Central memory CD8-positive, alpha-beta T cell (primary cell): ENCODE results near the gene DPF3.

ENCODE experiments used
- ATAC-seq: fragments of 150-1000 bp; cut with Tn5 transposase; replicated peaks from 2 replicates; pipeline ENCODE4 v1.10.0; 2022; ENCODE audit warnings: mild to moderate bottlenecking, moderate FRiP score, moderate number of reproducible peaks; ENCODE audit not compliant: poor library complexity, severe bottlenecking; ENCODE audit errors: extremely low read depth
- DNase-seq, 2 donors: peaks; one replicate each; pipeline ENCODE4 v3.0.0; 2021; ENCODE audit warnings: low spot score in 2 of 2
- H3K27ac Mint-ChIP-seq: one replicate; pipeline ENCODE4 v1.8.0; 2022; ENCODE audit warnings: low read depth, mild to moderate bottlenecking, moderate library complexity, mixed read lengths
- H3K27me3 Mint-ChIP-seq: one replicate; pipeline ENCODE4 v1.8.0; 2022; ENCODE audit warnings: mixed read lengths
- H3K36me3 Mint-ChIP-seq: one replicate; pipeline ENCODE4 v1.8.0; 2022; ENCODE audit warnings: mild to moderate bottlenecking, moderate library complexity, mixed read lengths; ENCODE audit not compliant: insufficient read depth
- H3K4me1 Mint-ChIP-seq: one replicate; pipeline ENCODE4 v1.8.0; 2022; ENCODE audit warnings: mixed read lengths
- H3K4me3 Mint-ChIP-seq: one replicate; pipeline ENCODE4 v1.8.0; 2022; ENCODE audit warnings: mild to moderate bottlenecking, moderate library complexity, mixed read lengths
- H3K9me3 Mint-ChIP-seq: one replicate; pipeline ENCODE4 v1.8.0; 2022; ENCODE audit warnings: mixed read lengths

The DPF3 gene

DNA sequence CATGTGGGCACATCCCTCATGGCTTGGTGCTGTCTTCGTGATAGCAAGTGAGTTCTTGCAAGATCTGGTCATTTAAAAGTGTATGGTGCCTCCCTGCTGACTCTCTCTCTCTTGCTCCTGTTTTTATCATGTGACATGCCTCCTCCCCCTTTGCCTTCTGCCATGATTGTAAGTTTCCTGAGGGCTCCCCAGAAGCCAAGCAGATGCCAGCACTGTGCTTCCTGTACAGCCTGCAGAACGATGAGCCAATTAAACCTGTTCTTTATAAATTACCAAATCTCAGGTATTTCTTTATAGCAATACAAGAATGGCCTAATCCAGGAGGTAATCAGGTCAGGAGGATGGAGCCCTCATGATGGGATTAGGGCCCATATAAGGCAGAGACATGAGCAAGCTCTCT, 116.3 kb downstream of the DPF3 start:
- Mint-ChIP-seq H3K36me3 (no peaks in the 10 kb centered on the region), H3K27me3 (peaks cover 27% of the 10 kb centered on the region), H3K4me1 (peaks cover 9% of the 10 kb centered on the region), H3K4me3 (no peak overlapping the region), H3K9me3 (no peaks in the 10 kb centered on the region), H3K27ac (no peak overlapping the region)
- DNase-seq (peak in 1 of 2 donors; percentile 2), ATAC-seq (no peak)

DNA sequence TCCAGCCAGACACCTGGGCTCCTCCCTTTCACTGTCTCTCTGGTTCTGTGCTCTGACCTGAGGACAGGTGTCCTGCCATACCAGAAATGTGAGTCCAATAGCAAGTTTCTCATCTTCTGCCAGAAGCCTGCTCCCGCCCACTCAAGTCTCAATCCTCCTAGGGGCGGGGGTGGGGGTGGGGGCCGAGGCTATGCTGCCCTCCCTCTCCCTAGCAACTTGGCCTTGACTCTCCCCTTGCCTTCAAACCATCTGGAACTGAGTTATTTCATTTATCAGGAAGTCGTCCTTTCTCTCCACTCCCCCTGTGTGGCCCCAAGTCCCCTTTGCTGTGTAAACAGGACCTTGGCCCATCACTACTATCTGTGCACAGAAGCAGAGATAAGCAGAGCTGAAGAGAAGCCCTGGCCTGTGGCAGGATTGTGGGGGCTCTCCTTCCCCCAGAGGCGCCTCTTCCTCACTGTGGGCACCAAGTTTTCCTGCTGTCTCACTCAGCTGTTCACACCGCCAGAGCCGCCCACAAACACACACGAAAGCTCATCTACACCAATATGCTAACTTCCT, 117.1 kb downstream of the DPF3 start:
- ATAC-seq, result no peak
- peaks cover 9% of the 10 kb centered on the region for H3K4me1 Mint-ChIP-seq
- H3K4me3 Mint-ChIP-seq, result no peak overlapping the region
- peaks cover 32% of the 10 kb centered on the region for H3K27me3 Mint-ChIP-seq
- no peak overlapping the region for H3K27ac Mint-ChIP-seq
- H3K36me3 Mint-ChIP-seq, result peaks cover 2% of the 10 kb centered on the region
- peak in 1 of 2 donors; percentile 1 for DNase-seq
- H3K9me3 Mint-ChIP-seq, result no peaks in the 10 kb centered on the region

DNA sequence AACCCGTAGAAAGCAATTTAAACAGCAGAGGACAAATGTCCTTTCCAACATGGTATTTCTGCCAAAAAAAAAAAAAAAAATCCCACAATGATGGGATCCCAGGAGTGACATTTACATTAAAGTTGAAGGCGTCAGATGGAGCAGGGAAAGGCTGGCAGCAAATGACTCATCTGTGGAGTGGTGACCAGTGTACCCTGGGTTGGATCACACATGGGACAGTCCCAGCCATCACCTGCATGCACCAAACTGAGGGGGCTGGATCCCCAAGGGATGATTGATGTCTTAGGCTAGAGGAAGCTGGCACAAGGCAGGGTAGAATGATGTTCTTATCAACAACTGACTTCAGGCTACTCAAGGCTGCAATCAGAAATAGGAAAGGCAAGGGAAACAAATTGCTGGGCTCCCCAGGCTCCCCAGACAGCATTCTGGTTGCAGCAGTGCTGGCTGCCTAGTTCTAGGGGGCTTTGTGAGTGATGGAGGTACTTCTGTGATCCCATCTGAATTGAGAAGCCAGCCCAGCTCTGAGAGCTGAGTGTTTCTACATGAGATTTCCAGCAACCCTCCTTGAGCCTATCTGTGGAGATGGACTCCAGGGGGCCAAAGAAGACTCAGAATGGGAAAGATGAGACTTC, 117.9 kb downstream of the DPF3 start:
- H3K36me3 Mint-ChIP-seq, result peaks cover 2% of the 10 kb centered on the region
- ATAC-seq, result no peak

DNA sequence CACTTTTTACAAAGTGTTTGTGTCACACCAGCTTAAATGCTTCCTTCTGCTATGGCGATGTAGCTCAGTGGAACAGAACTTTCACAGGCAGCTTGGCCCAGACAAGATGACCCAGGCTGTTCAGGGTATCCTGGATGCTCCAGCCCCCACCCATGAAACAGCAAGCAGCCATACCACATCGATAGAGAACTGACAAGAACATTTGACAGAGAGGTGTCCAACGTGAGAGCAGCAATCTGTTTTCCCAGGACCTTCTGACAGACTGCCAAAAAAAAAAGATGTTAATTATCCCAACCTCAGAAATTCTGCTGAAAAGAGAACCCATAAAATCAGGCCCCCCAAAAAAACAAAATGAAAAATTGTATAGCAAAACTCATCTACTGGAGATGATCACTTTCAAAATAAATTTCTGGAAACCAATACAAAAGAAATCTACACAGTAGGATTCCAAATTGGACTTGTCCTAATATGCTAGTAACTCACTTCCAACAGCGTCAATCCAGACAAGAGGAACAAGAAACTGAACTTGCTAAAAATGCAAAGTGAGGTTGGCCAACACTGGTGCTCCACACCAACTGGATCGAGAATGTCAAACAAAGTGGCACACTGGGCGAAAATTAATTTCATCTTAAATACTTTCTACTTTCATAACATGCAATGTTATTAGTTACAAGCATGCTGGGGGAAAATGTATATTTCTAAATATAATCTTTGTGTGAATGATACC, 118.8 kb downstream of the DPF3 start:
- peaks cover 37% of the 10 kb centered on the region for H3K27me3 Mint-ChIP-seq
- peaks cover 2% of the 10 kb centered on the region for H3K36me3 Mint-ChIP-seq
- peaks cover 9% of the 10 kb centered on the region for H3K4me1 Mint-ChIP-seq
- ATAC-seq, result no peak
- H3K9me3 Mint-ChIP-seq, result no peaks in the 10 kb centered on the region
- H3K27ac Mint-ChIP-seq, result no peak overlapping the region
- no peak overlapping the region for H3K4me3 Mint-ChIP-seq
- DNase-seq, result no peak

More for the DNA sequence above, 117.9 kb downstream of the DPF3 start:
- H3K27me3 Mint-ChIP-seq, result peaks cover 32% of the 10 kb centered on the region
- H3K4me1 Mint-ChIP-seq, result peaks cover 9% of the 10 kb centered on the region
- H3K9me3 Mint-ChIP-seq, result no peaks in the 10 kb centered on the region
- peak in 1 of 2 donors; percentile 2 for DNase-seq
- H3K27ac Mint-ChIP-seq, result peak overlapping the region; percentile 41
- H3K4me3 Mint-ChIP-seq, result no peak overlapping the region

DNA sequence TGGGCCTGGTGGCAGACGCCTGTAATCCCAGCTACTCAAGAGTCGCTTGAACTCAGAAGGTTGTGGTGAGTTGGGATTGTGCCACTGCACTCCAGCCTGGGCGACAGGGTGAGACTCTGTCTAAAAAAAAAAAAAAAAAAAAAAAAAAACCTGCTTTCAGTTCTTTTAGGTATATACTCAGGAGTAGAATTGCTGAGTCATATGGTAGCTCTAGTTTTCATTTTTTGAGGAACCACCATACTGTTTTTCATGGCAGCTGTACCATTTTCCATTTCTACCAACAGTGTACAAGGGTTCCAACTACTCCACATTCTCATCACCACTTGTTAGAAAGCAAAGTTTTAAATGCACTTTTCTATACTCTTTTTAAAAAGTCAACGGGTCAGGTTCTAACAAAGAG, 119.8 kb downstream of the DPF3 start:
- H3K4me3 Mint-ChIP-seq, result no peak overlapping the region
- H3K27ac Mint-ChIP-seq, result no peak overlapping the region
- H3K4me1 Mint-ChIP-seq, result peaks cover 9% of the 10 kb centered on the region
- H3K36me3 Mint-ChIP-seq, result peaks cover 2% of the 10 kb centered on the region
- DNase-seq, result no peak
- H3K9me3 Mint-ChIP-seq, result no peaks in the 10 kb centered on the region
- ATAC-seq, result no peak
- H3K27me3 Mint-ChIP-seq, result peaks cover 42% of the 10 kb centered on the region

DNA sequence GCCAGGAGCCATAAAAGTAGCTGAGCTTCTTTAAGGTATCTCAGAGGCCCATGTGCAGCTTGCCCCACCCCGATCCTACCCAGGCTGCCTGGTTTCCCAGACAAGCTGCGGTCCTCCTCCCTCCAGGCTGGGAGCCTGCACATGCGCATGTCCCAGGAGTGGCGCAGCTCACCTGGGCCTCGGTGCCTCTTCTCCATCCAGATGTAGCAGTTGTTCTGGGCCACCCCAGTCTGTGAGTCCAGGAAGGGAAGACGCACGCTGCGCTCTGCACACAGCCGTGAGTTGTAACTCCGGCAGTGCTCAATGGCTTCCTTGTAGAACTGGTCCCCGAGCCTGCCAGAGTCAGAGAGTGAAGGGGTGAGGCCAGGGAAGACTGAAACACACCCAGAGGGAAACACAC, 122.3 kb downstream of the DPF3 start:
- Mint-ChIP-seq H3K4me1 (peaks cover 1% of the 10 kb centered on the region), H3K4me3 (no peak overlapping the region), H3K27me3 (peaks cover 34% of the 10 kb centered on the region), H3K36me3 (peaks cover 2% of the 10 kb centered on the region), H3K9me3 (peaks cover 9% of the 10 kb centered on the region), H3K27ac (no peak overlapping the region)
- DNase-seq (no peak), ATAC-seq (no peak)

DNA sequence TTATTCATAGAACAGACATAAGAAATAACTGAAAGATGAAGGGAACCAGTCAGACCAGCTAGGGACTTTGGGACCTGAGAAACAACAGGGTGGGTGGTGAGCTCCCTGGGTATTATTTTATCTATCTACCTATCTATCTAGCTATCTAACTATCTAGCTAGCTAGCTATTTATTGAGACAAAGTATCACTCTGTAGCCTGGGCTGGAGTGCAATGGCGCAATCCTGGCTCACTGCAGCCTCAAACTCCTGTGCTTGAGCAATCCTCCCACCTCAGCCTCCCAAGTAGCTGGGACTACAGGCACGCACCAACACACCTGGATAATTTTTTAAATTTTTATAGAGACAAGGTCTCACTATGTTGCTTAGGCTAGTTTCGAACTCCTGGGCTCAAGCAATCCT, 127.6 kb downstream of the DPF3 start:
- Mint-ChIP-seq H3K27me3 (peaks cover 9% of the 10 kb centered on the region), H3K4me1 (no peaks in the 10 kb centered on the region), H3K9me3 (peaks cover 9% of the 10 kb centered on the region), H3K36me3 (no peaks in the 10 kb centered on the region), H3K4me3 (no peak overlapping the region), H3K27ac (no peak overlapping the region)
- DNase-seq (no peak), ATAC-seq (no peak)

DNA sequence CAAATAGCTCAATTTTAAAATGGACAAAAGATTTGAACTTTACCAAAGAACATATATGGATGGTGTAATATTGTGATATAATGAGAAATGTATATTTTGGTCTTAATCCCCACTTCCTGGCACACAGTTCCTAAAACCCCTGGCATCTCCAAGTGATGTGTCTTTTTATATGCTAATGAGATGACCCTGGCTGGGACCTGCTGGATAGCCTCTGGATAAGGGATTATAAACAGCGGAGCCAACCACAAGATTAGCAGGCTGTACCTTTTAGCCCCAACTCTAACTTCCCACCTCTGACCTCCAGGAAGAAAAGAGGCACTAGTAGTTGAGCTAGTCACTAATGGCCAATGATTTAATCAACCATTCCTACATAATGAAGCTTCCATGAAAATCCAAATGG, 130.0 kb downstream of the DPF3 start:
- Mint-ChIP-seq H3K4me3 (no peak overlapping the region), H3K4me1 (no peaks in the 10 kb centered on the region), H3K27ac (no peak overlapping the region), H3K27me3 (no peaks in the 10 kb centered on the region), H3K36me3 (no peaks in the 10 kb centered on the region), H3K9me3 (peaks cover 16% of the 10 kb centered on the region)
- ATAC-seq, result no peak
- DNase-seq, result no peak

DNA sequence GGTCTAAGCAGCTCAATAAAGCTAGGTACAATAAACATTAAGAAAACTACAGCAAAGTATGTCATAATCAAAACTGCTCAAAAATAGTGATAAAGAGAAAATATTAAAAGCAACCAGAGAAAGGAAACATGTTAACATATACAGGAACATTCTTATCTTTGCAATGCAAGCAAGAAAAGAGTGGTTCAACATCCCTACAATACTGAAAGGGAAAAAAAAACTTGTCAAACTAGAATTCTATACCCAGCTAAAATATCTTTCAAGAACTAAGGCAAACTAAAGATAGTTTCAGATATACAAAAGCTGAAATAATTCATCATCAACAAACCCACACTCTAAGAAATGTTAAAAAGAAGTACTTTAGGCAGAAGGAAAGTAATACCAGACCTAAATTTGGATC, 134.2 kb downstream of the DPF3 start:
- peaks cover 30% of the 10 kb centered on the region for H3K9me3 Mint-ChIP-seq
- peaks cover 25% of the 10 kb centered on the region for H3K27me3 Mint-ChIP-seq
- ATAC-seq (no peak), DNase-seq (no peak)
- H3K4me3 Mint-ChIP-seq, result no peak overlapping the region
- H3K27ac Mint-ChIP-seq, result no peak overlapping the region
- H3K36me3 Mint-ChIP-seq, result no peaks in the 10 kb centered on the region
- no peaks in the 10 kb centered on the region for H3K4me1 Mint-ChIP-seq

DNA sequence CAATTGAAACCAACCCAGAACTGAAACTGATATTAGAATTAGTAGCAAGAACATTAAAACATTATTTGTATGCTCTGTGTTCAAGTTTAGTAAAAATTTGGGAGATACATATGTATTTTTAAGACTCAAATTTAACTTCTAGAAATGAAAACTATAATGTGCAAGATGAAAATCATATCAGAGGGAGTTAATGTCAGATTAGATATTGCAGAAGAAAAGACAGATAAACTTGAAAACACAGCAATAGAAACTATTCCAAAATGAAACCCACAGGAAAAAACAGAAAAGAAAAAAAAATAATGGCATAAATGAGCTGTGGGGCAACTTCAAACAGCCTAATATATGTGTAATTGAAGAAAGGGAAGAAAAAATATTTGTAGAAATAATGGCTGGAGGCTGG, 134.9 kb downstream of the DPF3 start:
- Mint-ChIP-seq H3K4me1 (no peaks in the 10 kb centered on the region), H3K27ac (no peak overlapping the region), H3K27me3 (peaks cover 28% of the 10 kb centered on the region), H3K9me3 (peaks cover 30% of the 10 kb centered on the region), H3K36me3 (no peaks in the 10 kb centered on the region), H3K4me3 (no peak overlapping the region)
- DNase-seq (no peak), ATAC-seq (no peak)

DNA sequence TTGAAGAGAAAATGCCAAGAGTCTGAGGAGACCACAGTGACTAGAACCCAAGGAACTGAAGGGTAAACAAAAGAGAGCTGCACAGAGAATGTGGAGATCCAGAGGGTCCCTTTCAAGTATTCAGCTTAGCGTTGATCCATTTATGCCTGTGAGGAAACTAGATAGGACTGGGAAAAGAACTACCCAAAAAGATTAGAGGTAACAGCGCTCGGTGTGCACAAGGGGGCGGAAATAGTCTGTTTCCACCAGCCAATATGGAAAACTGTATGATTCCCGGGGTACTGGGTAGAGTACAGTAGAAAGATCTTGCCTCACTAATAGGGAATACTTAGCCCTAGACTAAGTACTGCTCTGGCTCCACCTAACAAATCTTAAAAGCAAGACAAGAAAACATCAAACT, 135.5 kb downstream of the DPF3 start:
- ATAC-seq (no peak), DNase-seq (no peak)
- Mint-ChIP-seq H3K4me3 (no peak overlapping the region), H3K36me3 (no peaks in the 10 kb centered on the region), H3K9me3 (peaks cover 30% of the 10 kb centered on the region), H3K4me1 (no peaks in the 10 kb centered on the region), H3K27me3 (peaks cover 28% of the 10 kb centered on the region), H3K27ac (no peak overlapping the region)

DNA sequence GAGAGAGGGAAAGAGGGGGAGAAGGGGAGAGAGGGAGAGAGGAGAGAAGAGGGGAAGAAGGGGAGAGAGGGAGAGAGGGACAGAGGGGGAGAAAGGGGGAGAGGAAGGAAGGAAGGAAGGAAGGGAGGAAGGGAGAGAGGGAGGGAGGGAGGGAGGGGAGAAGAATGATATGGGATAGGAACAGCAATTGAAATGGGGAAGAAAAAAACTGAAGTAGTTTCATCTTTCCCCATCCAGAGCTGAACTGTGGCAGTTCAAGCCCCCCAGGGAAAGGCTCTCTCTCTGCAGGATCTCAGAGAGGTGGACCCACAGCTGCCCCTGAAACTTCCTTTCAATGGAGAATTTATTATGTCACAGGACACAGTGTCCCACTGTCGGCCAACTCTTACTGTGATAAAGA, 136.9 kb downstream of the DPF3 start:
- Mint-ChIP-seq H3K9me3 (peaks cover 30% of the 10 kb centered on the region), H3K27ac (peak overlapping the region; percentile 66), H3K4me1 (no peaks in the 10 kb centered on the region), H3K36me3 (no peaks in the 10 kb centered on the region), H3K27me3 (peaks cover 28% of the 10 kb centered on the region), H3K4me3 (no peak overlapping the region)
- ATAC-seq (no peak), DNase-seq (no peak)

DNA sequence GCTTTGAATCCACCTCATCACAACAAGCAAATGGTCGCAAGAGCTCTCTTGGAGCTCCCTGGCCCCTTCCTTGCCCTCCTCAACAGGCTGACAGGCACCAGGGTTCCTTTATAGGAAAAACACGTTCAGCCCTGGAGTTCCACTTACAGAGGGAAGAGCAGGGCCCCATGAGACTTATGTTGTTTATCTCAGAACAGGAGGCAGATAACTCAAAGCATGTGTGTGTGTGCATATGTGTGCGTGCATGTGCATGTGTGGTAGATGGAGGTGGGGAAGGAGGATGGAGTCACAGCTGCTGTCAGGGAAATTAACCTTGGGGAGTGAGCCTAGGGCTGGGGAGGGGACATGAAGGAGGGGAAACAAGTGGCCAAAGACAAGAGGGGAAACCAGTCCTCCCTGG, 138.1 kb downstream of the DPF3 start:
- Mint-ChIP-seq H3K4me1 (no peaks in the 10 kb centered on the region), H3K4me3 (no peak overlapping the region), H3K36me3 (no peaks in the 10 kb centered on the region), H3K27me3 (peaks cover 28% of the 10 kb centered on the region), H3K27ac (no peak overlapping the region), H3K9me3 (peaks cover 30% of the 10 kb centered on the region)
- DNase-seq (no peak), ATAC-seq (no peak)
